CD4-positive, alpha-beta T cell treated with Interleukin-15 for 4 hours (primary cell): Measurements from ENCODE around the gene STARD8.
"Not testable (repeated sequence)": the region's sequence is repeated elsewhere in the genome, so short reads cannot be mapped to it uniquely, and the experiment has no call there.

ENCODE experiments used
- DNase-seq: peaks from one replicate; pipeline ENCODE4 v3.0.0-alpha.2; 2020; ENCODE audit warnings: low spot score

The STARD8 gene

GRCh38 chrX:68656473-68656872 is 9.0 kb downstream of the STARD8 start:
- not testable (repeated sequence) for DNase-seq

DNA sequence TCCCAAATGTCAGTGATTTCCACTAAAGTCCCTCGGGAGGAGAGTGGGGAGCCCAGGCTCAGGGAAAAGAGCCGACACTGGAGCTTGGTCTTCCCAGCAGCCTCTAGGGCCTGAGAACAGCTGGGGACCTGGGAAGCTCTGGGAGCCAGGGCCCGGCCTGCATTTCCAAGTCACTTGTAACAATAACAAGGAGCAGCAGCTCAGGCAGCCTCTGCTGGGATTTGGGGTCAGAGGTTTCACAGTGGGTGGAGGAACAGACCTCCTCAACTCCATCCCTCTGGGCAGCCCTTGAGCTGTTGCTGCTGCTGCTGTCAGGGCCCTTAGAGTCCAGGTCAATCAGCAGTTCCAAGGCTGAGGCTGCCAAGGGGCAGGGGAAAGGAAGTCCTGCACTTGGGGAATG is 11.1 kb downstream of the STARD8 start:
- DNase-seq, result no peak

DNA sequence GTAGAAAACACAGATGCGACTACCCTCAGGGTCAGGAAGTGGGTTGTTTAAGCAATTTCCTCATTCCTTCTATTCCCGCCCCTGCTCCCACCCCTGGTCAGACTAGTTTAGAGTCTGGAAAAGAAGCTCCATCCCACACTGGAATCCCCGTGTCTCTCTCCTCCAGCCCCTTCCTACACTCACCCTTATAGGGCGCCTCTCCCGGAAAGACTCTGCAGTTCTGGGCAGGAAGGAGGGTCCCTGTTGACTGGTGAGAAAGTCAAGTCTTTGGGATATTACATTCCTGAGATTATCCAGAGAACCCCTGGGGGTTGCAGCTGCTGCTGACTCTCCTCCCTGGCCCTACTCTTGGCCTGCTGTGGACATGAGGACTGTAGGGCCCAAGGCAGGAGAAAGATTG is 11.9 kb downstream of the STARD8 start:
- DNase-seq, result no peak

GRCh38 chrX:68659786-68660185 is 12.3 kb downstream of the STARD8 start:
- DNase-seq, result no peak

DNA sequence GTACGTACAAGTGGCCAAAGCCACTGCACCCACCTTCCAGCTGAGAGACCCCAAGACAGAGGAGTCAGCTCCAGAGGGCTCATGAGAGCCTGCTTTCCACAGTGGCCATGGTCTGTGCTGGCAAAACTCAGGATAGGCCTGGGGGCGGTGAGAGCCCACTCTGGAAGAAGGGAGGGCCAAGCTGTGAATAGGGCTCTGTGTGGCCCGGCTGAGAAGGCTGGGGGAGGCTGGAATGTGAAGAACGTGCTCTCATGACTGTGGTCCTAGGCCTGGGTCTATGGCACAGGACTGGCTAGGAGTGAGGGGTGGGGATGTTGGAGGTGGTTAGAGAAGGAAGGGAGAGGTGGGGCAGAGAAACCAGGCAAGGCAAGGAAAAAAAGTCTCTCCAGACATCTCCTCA is 13.3 kb downstream of the STARD8 start:
- no peak for DNase-seq

- no peak for DNase-seq
Observed at GRCh38 chrX:68665502-68665901, 18.0 kb downstream of the STARD8 start.

DNA sequence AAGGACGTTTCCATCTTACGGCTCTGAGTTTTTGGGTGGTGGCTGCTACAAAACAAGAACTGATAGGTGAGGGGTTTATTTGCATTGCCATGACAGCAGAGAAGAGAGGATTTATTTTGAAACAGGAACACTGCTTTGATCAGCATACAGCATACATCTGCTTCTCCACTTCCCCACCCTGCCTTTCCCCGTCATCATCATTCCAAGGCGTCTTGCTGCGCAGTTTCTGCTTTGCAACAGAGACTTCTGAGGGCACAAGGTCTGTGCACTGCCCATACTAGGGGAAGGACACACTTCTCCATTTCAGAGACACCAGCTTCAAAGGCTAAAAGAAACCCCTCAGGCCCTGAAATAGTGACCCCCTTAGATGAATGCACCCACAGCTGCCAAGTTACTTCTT is 19.1 kb downstream of the STARD8 start:
- no peak for DNase-seq

- no peak for DNase-seq
Observed at GRCh38 chrX:68669094-68669860, 21.8 kb downstream of the STARD8 start.

GRCh38 chrX:68669871-68670270 is 22.4 kb downstream of the STARD8 start:
- DNase-seq, result no peak

- DNase-seq, result no peak
Observed at GRCh38 chrX:68671221-68671620, 23.8 kb downstream of the STARD8 start.

GRCh38 chrX:68672581-68673318 is 25.3 kb downstream of the STARD8 start:
- DNase-seq, result no peak

GRCh38 chrX:68675571-68675970 is 28.1 kb downstream of the STARD8 start:
- DNase-seq, result no peak

GRCh38 chrX:68676335-68676734 is 28.9 kb downstream of the STARD8 start:
- DNase-seq, result no peak

- no peak for DNase-seq
Observed at GRCh38 chrX:68677998-68678397, 30.5 kb downstream of the STARD8 start.

GRCh38 chrX:68681443-68681941 is 34.0 kb downstream of the STARD8 start:
- DNase-seq, result no peak

GRCh38 chrX:68682790-68683189 is 35.3 kb downstream of the STARD8 start:
- no peak for DNase-seq

DNA sequence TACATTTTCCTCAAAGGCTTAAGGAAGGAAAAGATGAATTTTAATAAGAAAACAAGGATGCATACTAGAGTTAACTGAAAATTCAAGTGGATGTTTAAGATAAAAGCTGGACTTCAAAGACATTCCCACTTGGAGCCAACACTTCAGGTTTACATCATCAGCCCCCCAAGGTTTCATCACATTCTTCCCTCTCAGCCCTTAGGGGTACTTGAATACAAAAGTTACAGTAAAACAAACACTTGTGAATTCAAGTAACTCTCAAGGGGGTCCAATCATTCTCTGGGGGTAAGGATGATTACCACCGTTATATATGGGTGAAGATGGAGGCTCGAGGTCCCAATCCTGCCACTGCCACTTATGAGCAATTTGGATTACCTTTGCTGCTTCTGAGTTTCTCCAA is 36.1 kb downstream of the STARD8 start:
- DNase-seq, result no peak

GRCh38 chrX:68684291-68684918 is 36.9 kb downstream of the STARD8 start:
- DNase-seq, result no peak

GRCh38 chrX:68684919-68685304 is 37.4 kb downstream of the STARD8 start:
- no peak for DNase-seq

- no peak for DNase-seq
Observed at GRCh38 chrX:68685685-68686084, 38.2 kb downstream of the STARD8 start.

GRCh38 chrX:68686097-68686977 is 38.9 kb downstream of the STARD8 start:
- DNase-seq, result no peak

DNA sequence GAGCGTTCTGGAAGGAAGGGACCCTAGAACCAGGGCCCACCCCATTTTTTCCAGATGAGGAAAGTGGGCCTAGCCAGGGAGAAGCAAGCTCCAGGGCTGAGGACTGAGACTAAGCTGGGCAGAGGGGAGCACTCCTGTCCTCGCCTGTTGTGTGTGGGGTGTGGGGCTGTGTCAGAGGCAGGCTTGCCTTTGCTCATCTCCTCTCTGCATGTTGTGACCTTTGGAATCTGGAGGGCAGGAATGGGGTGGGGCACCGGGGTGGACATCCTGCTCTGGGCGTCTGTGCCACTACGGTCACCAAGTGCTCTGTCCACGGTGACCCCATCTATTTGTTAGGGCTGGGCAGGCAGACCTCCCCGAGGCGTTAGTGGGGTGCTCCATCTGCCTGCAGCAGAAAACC is 41.5 kb downstream of the STARD8 start:
- not testable (repeated sequence) for DNase-seq
